ENCODE data around the gene ATP1A3.
A peak's percentile ranks its signal among the peaks of the same experiment; 100 is the strongest.

ATP1A3 gene

DNA sequence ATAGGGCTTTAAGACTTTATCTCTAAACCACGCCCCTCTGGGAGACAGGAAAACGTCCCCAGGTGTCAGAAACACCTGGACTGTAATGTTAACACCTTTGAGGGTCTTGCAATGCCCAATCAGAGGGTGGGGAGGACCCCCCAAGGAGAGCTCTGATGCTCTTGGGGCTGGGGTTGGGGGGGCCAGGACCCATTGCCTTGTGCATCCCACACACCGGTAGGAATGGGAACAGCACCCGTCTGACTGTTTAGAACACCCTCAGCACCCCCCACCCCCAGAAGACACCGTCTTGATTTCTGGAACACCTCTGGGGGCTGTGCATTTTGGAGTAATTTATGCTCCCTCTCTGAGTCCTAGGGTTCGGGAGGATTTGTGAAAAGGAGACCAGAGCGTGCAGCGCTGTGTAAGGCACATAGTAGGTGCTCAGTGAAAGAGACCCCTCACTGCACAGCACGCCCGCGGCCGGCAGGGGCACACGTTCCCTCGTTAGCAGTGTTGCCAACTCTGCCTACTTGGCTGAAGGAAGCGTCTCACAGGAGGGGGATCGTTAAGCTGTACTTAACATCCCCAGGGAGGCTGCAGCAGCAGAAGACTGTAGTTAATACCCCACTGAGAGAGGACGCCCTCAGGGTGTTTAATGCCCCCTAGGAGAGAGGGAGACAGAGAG is 63.0 kb downstream of the ATP1A3 start:
- H3K4me3 ChIP-seq (ENCODE audit: low read depth, low read length): no peak overlapping the region

DNA sequence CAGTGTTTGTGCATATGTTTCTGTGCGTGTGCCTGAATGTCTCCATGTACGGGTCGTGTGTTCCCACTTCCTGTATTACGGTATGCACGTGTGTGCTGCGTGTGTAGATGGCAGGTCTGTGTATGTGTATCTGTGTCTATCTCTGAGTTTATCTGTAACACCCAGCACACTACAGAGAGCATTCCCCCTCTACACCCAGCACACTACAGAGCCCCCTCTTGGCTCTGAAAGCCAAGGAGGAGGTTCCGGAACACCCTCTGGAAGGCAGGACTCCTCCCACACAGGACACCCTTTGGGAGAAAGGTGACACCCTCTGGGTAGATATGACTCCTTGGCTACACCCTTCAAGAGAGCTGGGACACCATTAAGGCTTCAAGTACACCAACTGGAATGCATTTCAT is 63.7 kb downstream of the ATP1A3 start:
- no peak overlapping the region for H3K4me3 ChIP-seq (ENCODE audit: low read depth, low read length)

DNA sequence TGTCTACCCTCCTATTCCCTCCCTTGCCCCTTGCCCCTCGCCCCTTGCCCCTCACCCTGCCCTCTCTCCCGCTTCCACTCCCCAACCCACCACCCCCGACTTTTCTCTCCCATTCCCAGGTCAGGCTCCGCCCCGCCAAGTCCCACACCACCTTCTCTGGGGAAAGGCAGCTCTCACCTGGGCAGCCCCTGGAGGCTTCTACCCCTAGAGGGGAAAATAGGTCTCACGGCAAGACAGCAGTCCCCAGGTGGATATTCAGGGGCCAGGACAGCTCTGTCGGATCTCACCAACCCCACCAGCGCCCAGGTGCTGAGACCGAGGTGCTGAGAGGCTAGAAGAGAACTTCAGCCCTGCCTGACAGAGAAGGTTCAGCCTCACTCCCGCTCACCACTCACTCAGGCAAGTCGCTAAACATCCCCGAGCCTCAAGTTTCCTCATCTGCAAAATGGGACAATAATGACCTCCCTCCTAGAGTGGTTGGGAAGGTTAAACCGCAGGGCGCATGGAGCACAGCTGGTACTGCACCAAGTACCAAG is 64.4 kb downstream of the ATP1A3 start:
- H3K4me3 ChIP-seq (ENCODE audit: low read depth, low read length): no peak overlapping the region

DNA sequence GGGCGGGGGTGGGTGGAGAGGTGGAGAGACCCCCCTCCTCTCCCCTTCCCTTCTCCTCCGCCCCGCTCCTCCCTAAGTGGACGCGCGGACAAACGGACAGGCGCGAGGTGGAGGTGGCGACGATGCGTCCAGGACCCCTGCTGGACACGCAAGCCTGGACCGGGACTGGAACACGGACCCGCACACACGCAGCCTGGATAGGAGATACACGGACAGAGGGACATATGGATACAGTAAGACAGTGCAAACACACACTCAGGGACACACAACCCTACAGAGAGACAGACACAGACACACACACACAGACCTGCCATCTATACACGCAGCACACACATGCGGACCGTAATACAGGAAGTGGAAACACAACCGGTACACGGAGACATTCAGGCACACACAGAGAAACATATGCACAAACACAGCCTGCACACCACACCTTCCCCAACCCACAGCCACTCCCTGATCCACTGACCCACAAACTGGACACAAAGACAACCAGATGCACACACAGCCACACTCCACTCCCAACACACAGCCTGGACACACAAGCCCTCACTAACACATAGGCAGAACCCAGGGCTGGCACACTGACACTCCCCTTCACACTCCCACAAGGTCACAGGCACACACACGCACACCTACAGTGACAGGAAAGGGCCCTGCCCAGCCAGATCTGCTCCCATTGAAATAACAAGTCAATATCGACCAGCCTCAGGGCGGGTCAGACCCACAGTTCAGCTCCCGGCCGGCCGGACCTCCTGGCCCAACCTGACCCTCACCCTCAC is 65.1 kb downstream of the ATP1A3 start:
- H3K4me3 ChIP-seq (ENCODE audit: low read depth, low read length): no peak overlapping the region

DNA sequence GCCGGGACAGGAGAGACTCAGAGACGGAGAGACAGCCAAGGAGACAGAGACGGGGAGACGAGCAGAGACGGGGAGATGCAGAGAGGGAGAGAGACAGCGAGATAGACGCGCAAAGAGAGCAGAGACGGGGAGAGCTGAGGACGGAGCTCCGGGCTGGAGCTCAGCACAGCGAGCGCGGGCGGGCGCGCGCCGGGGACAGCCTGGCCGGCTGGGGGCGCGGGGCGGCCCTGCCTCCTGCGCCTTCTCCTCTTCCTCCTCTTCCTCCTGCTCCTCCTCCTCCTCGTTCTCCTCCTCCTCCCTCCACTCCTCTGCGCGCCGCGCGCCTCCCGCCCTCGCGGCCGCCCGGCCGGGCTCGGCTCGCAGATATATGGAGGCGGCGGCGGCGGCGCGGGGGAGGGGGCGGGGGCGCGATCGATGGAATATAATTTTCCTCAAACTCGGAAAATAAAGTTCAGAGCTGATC is 65.8 kb downstream of the ATP1A3 start, which contains the start of gene ERFL:
ERFL (minus strand) TSS at position 229 of the 463 bp plus-strand sequence. CDS start 15,530 bp downstream, outside the sequence.
- peak within 1 kb of the TSS; percentile 34 for H3K4me3 ChIP-seq (ENCODE audit: low read depth, low read length)

DNA sequence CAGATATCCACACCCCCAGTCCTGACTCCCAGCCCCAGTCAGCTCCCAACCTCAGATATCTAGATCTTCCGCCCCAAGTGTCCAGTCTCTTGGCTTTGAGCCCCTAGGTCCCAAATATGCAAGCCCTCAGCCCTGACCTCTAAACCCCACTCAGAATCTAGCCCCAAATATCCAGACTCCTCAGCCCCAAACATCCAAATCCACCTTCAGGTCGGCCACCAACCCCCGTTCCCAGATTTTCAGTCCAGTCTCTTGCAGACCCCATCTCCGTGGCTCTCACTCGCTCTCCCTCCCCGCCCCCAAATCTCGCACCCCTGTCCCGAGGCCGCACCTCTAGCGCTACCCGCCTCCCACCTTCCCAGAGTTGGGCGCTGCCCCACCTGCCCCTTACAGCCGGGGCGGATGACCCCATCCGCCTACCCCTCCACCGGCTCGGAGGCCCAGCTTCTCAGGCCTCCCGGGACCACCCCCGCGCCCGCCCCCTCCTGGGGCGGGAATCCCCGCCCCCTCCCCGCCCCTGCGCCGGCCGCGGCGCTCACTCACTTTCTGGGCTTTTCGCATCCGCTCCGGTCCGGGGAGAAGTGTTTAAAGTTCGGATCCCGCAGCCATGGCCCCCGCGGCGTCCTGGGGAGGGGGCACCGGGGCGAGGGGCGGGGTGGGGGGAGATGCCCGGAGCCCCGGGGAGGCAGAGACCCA is 66.4 kb downstream of the ATP1A3 start:
- peak overlapping the region; percentile 34 for H3K4me3 ChIP-seq (ENCODE audit: low read depth, low read length)

DNA sequence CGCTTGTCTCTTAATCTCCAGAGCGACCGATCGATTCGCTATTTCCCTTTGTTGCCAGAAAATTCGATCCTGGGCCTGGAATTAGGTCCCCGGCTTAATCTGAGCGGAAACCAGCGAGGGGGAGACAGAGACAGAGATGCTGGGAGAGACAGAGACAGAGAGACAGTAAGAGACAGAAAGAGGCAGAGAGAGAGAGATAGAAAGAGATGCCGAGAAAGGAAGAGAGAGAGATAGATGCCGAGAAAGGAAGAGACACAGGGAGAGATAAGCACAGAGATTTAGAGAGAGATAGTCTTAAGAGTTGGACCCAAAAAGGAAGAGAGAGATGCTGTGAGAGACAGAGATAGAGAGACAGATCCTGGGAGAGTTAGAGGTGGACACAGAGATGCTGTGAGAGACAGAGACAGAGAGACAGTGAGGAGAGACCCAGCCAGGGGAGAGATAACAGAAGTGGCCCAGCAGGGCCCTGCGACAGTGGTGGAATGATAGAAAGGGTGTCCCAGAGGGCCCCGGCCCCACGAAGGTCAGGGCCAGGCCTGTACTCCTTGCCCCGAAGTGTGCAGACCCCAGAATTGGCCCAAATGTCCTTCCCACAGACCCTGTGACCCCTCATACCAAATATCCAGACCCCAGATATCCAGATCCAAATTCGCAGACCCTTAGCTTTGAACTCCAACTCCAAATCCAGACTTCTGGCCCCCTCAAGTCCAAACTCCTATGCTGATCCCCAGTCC is 67.1 kb downstream of the ATP1A3 start:
- H3K4me3 ChIP-seq (ENCODE audit: low read depth, low read length): no peak overlapping the region

DNA sequence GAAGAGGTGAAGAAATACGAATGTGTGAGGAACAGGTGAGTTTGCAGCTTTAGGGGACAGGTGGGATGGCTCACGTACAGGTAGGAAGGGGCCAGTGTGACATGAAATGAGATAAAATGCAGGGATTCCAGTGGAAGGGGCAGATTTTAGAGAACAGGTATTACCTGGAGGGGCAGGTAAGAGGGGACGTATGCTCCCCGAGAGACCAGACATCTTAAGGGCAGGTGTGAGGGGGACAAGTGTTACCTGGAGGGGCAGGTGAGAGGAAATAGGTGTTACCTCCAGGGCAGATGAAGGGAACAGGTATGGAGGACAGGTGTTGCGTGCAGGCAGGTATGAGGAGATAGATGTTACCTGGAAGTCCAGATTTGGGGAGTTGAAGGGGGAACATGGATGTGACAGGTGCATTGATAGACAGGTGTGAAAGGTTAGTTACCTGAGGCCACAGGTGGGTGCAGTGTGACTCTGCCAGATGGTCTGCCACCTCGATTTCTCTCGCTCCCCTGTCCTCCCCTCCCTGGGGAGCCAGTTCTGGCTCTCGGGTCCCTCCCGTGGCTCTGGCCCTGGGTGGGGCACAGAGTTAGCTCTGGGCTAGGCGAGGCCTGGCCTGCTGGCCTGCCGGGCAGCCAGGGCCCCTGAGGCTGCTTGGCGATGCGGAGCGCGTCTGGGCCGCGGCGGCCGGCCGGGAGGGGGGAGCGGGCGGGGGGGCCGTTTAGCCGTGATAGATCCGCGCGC is 67.8 kb downstream of the ATP1A3 start:
- H3K4me3 ChIP-seq (ENCODE audit: low read depth, low read length): no peak overlapping the region

DNA sequence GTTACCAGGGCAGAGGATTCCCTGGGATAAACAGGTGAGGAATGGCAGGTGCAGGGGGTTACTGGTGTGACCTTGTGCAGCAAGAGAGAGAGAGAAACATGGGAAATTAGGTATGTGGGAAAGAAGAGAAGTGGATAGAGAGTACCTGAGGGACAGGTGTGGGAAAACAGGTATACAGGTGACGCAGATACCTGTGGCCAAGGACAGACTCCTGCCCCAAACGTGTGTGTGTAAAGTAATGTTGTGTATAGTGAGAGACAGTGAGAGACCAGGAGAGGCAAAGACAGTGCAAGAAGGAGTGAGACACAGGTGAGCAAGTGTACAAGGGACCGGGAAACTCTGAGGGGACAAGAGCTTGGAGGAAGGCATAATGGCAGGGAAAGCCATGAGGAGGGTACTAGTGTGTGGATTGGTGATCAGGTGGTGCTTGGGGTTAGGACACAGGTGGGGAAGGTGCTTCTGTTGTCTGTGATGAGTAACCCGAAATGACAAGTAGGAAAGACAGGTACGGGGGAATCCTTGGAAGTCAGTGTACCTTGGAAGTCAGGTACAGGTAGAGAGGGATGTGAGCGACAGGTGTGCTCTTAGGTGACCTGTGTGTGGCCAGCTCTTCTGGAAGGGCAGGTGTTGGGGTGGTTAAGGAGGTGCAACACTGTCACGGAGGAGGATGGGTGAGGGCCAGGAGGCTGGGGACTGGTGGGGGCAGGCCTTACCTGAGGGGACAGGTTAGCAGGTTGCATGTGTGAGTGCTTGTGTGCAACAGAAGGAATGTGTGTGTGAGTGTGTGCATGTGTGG is 68.6 kb downstream of the ATP1A3 start:
- H3K4me3 ChIP-seq (ENCODE audit: low read depth, low read length): no peak overlapping the region

DNA sequence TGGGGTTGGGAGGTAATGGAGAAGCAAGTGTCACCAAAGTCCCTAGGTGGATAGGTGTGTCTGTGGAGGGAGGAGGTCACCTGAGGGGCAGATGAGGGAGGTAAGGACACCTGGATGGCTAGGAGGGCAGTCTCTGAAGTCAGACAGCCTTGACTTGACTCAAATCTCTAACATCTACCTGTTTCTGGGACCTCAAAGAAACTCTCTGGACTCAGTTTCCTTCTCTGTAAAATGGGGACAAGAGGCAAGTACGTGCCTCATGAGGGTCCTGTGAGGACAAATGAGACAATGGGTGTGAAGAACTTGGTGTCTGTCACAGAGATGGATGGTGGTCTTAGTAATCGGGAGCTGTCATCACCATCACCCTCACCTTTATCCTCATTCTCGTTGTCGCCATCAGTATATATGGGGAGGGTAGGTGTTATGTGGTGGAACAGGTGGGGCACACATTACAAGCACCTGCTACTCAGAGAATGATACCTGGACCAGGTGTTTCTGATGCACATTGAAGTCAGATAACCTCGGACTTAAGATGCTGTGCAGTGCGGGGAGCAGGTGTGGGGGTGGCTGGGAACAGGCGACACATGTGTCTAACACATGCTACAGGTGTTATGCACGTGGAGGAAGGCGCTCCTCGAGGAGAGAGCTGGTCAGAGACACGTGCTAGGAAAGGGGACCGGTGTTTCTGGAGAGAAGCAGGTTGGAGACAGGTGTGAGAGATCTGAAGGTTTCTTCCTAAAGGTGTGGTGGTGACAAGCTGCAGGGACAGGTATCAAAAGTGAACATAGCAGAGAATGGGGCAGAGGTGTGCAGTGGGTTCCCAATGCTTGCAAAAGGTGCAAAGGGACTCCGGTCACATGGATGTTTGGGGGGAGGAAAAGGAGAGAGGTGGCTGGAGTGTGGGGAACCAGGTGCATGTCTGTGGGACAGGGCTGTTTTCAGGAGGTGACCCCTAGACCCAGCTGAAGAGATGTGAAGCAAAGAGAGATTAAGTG is 69.6 kb downstream of the ATP1A3 start:
- H3K4me3 ChIP-seq (ENCODE audit: low read depth, low read length): no peak overlapping the region

DNA sequence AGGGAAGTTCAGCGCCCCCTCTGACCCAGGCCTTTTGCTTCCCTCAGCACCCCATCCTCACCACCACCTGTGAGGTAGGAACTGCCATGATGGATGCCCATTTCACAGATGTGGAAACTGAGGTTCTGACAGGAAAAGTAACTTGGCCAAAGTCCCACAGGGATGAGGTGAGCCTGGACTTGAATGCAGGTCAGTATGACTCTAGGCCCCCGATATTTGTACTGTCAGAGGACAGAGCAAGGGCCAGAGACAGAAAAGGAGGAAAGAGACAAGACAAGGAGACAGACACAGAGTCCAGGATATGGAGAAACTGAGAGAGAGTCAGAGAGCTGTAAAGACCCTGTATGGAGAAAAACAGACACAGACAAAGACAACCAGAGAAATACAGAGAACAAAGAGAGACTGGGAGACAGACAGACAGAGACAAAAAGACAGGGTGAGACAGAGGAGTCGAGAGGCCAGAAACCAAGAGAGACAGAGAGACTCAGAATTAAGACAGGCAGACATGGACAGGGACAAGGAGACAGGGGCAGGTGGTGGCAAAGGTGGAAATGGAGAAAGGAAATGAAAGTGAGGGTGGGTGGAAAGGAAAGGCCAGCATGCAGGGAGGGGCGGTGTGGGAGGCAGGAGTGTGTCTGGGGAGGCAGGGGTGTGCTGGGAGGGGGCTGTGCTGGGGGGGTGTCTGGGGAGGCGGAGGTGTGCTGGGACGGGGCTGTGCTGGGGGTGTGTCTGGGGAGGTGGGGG is 70.8 kb downstream of the ATP1A3 start:
- no peak overlapping the region for H3K4me3 ChIP-seq (ENCODE audit: low read depth, low read length)

DNA sequence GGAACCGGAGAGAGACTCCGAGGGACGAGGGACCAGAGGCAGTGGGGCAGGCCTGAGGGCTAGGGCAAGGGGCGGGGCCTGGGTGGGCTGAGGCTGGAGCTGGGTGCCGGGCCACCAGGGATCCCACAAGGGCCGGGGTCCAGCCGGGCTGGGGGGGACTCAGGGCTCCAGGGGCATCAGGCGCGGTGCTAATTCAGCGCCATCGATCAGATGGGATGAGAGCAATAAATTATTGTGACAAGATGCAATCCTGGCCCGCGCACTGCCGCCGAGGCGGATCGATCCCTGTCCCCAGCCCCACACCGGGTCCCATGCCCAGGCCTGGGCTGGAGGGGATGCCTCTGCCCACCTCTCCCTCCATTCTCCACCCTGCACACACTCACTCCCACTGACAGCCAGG is 71.4 kb downstream of the ATP1A3 start:
- no peak overlapping the region for H3K4me3 ChIP-seq (ENCODE audit: low read depth, low read length)

DNA sequence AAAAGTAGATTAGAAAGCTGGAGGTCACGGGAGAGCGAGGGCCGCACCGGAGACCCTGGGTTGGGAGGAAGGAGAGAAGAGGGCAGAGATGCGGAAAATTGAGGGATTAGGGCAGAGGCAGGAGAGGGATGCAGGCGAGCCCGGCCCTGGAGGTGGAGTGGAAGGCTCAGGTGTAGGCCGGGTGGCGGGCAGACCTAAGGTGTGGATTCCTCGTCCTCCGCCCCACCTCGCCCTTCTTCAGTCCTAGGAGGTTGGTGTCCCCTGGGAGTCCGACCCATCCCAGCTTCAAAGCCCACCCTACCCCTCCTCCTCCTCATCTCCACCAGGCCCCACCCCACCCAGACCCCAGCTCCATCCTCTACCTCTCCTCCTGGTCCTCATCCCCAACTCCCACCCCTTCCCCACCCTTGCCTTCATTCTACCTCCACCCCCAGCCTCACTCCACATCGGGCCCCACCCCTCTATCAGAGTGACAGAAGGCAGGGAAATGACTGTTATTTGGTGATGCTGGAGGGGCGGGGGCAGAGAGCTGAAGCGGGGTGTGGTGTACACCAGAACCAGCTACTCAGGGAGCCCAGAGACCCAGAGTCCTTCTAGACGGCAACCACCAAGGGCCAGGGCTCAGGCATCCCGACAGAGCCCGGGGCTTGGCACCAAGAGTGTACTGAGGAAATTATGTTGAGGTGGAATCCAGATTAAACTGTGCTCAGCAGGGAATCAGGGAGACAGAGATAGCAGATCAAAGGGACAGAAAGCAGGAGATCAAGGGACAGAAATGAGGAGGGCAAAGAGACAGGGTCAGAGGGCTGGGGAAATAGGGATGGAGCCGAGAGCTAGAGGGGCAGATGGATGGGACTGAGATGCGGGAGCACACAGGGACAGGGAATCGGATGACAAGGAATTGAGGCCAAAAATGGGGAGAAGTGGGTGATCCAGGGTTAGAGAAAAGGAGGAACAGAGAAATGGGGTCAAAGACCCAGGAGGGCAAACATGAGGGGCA is 72.2 kb downstream of the ATP1A3 start:
- H3K4me3 ChIP-seq (ENCODE audit: low read depth, low read length): no peak overlapping the region

DNA sequence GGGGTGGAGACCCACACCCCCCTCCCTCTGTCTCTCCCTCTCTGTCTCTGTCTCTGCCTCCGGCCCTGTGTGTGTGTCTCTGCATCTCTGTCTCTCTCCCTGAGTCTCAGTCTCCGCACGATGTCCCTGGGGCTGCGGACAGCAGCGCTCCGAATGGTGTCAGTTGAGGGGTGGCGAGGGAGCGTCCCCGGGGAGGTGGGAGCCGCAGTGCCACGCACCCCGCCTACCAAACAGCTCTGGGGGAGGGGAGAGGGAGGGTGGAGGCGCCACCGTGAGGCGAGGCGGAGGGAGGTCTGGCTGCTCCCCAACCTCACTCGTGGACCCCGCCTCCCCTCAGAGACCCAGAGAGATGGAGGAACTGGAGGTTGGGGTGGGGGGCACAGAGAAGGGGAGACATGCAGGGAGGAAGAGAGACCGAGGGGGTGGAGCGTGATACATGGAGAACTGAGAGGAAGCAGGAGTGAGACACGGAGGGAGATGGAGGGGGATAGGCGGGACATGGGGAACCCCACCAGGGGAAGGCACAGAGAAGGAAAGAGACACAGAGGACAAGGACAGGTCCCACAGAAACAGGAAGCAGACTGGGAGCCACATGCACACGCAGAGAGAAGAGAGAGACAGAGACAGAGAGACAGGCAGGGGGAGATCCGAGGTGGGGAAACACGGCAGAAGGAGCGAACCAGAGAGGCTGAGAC is 73.0 kb downstream of the ATP1A3 start:
- H3K4me3 ChIP-seq (ENCODE audit: low read depth, low read length): no peak overlapping the region

DNA sequence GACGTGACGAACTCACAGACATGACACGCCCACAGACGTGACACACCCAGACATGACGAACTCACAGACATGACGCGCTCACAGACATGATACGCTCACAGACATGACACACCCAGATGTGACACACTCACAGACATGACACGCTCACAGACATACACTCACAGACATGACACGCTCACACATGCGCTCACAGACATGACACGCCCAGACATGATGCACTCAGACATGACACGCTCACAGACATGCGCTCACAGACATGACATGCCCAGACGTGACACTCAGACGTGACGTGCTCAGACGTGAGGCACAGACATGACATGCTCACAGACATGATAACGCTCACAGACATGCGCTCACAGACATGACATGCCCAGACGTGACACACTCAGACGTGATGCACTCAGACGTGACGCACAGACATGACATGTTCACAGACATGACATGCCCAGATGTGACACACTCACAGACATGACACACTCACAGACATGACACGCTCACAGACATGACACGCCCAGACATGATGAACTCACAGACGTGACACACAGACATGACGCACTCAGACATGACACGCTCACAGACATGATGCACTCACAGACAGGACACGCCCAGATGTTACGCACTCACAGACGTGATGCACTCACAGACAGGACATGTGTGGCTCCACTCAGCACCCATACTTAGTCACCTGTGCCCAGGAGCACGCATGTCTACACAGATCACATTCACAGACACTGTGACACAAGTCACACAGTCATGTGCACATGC is 73.9 kb downstream of the ATP1A3 start:
- H3K4me3 ChIP-seq (ENCODE audit: low read depth, low read length): no peak overlapping the region
